ENCODE results near the gene RPAIN.

Gene RPAIN

GRCh38 chr17:5408186-5408585 is 11.8 kb upstream of the RPAIN start:
- no peak overlapping the region for H3K9ac ChIP-seq (ENCODE audit: low read length)
- no peaks in the 10 kb centered on the region for H3K4me1 ChIP-seq (ENCODE audit: insufficient read depth, low read length)
- H3K9me3 ChIP-seq (ENCODE audit: low read length), result no peaks in the 10 kb centered on the region
- H3K27me3 ChIP-seq (ENCODE audit: control insufficient read depth in 1 of 2, insufficient read depth in 2 of 2, low read length in 2 of 2), result no peaks in the 10 kb centered on the region
- H3K36me3 ChIP-seq (ENCODE audit: insufficient read depth, low read length), result peaks cover 79% of the 10 kb centered on the region
- H3K27ac ChIP-seq (ENCODE audit: low read depth, low read length), result no peak overlapping the region
- H3K4me3 ChIP-seq (ENCODE audit: low read depth in 1 of 2, low read length in 2 of 2), result no peak overlapping the region

DNA sequence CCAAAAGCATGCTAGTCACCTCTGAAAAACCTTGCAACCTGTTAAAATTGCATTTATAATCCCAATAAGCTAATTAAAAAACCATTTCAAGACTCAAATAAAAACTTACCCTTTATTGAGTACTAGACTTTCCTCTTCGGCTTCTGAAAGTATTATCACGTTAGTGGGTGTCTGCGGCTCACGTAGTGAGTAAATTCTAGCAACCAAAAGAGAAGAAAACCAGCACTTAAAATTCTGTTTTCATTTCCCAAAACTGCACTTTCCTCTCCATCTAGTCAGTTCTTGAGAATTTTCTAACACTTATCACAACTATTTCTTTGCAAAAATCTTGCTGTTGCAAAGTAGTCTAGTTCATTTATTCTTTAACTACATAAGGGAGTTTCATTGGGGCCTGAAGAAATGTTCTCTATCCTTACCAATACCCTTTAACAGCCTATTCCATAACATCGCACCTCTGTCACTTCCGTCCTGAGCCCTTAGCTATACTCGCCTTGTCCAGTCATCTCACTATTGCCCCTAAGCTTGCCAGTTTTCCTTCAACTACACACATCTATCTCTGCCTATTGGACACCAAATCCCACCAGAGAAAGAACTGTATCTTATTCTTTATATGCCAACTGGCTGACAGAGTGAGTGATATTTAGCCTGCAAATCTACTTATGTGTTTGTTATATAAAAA is 9.2 kb upstream of the RPAIN start:
- Histone ChIP-seq H3K27ac (ENCODE audit: low read depth, low read length) (no peak overlapping the region), H3K27me3 (ENCODE audit: control insufficient read depth in 1 of 2, insufficient read depth in 2 of 2, low read length in 2 of 2) (no peaks in the 10 kb centered on the region), H3K9ac (ENCODE audit: low read length) (no peak overlapping the region), H3K4me3 (ENCODE audit: low read depth in 1 of 2, low read length in 2 of 2) (no peak overlapping the region), H3K36me3 (ENCODE audit: insufficient read depth, low read length) (peaks cover 67% of the 10 kb centered on the region), H3K9me3 (ENCODE audit: low read length) (no peaks in the 10 kb centered on the region), H3K4me1 (ENCODE audit: insufficient read depth, low read length) (no peaks in the 10 kb centered on the region)

DNA sequence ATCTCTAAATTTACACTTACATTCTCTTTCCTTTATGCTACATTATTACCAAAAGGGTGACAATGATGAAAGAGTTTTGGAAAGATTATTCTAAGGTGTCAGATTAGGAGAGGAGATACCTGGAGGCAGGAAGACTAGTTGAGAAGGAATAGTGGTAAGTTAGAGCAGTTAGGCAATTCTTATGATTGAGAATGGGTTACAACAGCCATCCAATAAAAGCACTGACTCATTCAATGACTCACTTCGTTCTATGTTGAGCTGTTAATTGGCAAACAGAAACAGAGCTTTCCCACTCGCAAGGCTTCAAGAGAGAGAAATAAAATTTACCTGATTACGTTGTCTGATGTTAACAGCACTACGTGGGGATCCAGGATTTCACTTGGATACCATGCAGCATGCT is 6.3 kb upstream of the RPAIN start:
- Histone ChIP-seq H3K9ac (ENCODE audit: low read length) (no peak overlapping the region), H3K36me3 (ENCODE audit: insufficient read depth, low read length) (peaks cover 41% of the 10 kb centered on the region), H3K9me3 (ENCODE audit: low read length) (no peaks in the 10 kb centered on the region), H3K4me3 (ENCODE audit: low read depth in 1 of 2, low read length in 2 of 2) (no peak overlapping the region), H3K27me3 (ENCODE audit: control insufficient read depth in 1 of 2, insufficient read depth in 2 of 2, low read length in 2 of 2) (no peaks in the 10 kb centered on the region), H3K27ac (ENCODE audit: low read depth, low read length) (no peak overlapping the region), H3K4me1 (ENCODE audit: insufficient read depth, low read length) (peaks cover 6% of the 10 kb centered on the region)

DNA sequence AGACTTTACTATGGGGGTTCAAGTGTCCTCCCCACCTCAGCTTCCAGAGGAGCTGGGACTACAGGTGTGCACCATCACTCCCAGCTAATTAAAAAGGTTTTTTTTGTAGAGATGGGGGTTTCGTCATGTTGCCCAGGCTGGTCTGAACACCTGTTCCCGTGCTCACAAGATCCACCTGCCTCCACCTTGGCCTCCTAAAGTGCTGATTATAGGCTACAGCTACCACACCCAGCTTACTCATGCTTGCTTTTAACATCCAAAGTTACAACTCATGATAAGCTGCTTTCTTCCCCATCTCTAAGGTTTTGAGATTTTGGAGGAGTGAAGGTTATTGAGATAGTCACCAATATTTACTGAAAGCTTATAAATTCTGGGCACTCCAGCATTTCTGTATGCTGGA is 3.1 kb upstream of the RPAIN start:
- Histone ChIP-seq H3K4me1 (ENCODE audit: insufficient read depth, low read length) (peaks cover 13% of the 10 kb centered on the region), H3K9me3 (ENCODE audit: low read length) (no peaks in the 10 kb centered on the region), H3K27ac (ENCODE audit: low read depth, low read length) (no peak overlapping the region), H3K9ac (ENCODE audit: low read length) (no peak overlapping the region), H3K27me3 (ENCODE audit: control insufficient read depth in 1 of 2, insufficient read depth in 2 of 2, low read length in 2 of 2) (no peaks in the 10 kb centered on the region), H3K4me3 (ENCODE audit: low read depth in 1 of 2, low read length in 2 of 2) (no peak overlapping the region), H3K36me3 (ENCODE audit: insufficient read depth, low read length) (peaks cover 29% of the 10 kb centered on the region)

- Histone ChIP-seq H3K4me1 (ENCODE audit: insufficient read depth, low read length) (peaks cover 13% of the 10 kb centered on the region), H3K36me3 (ENCODE audit: insufficient read depth, low read length) (peaks cover 27% of the 10 kb centered on the region), H3K27ac (ENCODE audit: low read depth, low read length) (peak overlapping the region; percentile 68), H3K9me3 (ENCODE audit: low read length) (no peaks in the 10 kb centered on the region), H3K27me3 (ENCODE audit: control insufficient read depth in 1 of 2, insufficient read depth in 2 of 2, low read length in 2 of 2) (no peaks in the 10 kb centered on the region), H3K9ac (ENCODE audit: low read length) (peak overlapping the region; percentile 29), H3K4me3 (ENCODE audit: low read depth in 1 of 2, low read length in 2 of 2) (peak overlapping the region; percentile 76 to 81)
Measured at GRCh38 chr17:5418858-5419355, 1.1 kb upstream of the RPAIN start.

DNA sequence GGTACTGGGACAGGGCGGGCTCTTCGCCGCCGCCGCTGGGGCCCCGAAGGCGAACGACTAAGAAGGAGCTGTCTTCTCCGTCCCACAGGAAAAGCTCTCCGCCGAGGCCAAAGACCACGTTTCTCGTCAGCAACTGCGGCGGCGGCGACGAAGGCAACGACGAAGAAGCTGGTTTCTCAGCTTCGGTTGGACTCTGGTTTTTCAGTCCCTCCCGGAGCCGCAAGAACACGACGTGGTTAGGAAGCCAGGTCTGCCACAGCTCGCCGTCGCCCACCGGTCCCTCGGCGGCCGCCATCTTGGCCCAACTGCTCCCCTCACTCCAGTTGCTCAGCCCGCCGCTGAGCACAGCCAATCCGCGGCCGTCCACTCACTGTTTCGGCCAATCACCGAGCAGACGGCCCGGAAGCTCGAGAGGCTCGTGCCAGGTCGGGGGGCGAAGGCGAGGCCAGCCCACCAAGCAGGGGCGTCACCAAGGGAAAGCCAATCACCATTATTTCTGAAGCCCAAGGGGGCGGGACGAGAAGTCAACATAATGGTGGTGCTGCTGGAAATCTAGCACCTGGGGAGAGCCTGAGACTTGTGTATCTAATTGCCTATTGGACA is 525 bp upstream of the RPAIN start, which contains the start of gene NUP88:
TSS of gene NUP88 (minus strand) at position 307 of the 603 bp plus-strand sequence. CDS start at position 295, 12 bp downstream.
- Histone ChIP-seq H3K36me3 (ENCODE audit: insufficient read depth, low read length) (peaks cover 33% of the 10 kb centered on the region), H3K9ac (ENCODE audit: low read length) (peak within 1 kb of the TSS; percentile 75), H3K4me3 (ENCODE audit: low read depth in 1 of 2, low read length in 2 of 2) (peak within 1 kb of the TSS; percentile 76 to 81), H3K4me1 (ENCODE audit: insufficient read depth, low read length) (peaks cover 13% of the 10 kb centered on the region), H3K9me3 (ENCODE audit: low read length) (no peaks in the 10 kb centered on the region), H3K27me3 (ENCODE audit: control insufficient read depth in 1 of 2, insufficient read depth in 2 of 2, low read length in 2 of 2) (no peaks in the 10 kb centered on the region), H3K27ac (ENCODE audit: low read depth, low read length) (peak within 1 kb of the TSS; percentile 73)

DNA sequence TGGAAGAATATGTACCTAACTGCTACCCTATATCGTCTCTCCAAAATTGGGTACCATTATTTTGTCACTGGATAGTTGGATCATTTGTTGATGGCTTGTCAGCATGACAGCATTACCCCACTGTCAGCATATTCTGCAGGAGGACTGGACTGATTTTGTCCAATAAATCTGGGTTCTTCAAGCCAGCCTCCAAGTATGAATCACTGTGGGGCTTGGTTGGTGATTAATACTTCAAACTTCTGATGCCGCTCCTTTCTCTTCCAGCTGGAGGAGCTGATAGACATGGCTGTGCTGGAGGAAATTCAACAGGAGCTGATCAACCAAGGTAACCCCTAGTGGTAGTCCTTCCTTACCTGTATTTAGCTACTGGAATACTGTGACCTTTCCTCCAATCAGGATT is 2.5 kb downstream of the RPAIN start:
- Histone ChIP-seq H3K9ac (ENCODE audit: low read length) (no peak overlapping the region), H3K9me3 (ENCODE audit: low read length) (no peaks in the 10 kb centered on the region), H3K4me3 (ENCODE audit: low read depth in 1 of 2, low read length in 2 of 2) (no peak overlapping the region), H3K27ac (ENCODE audit: low read depth, low read length) (no peak overlapping the region), H3K27me3 (ENCODE audit: control insufficient read depth in 1 of 2, insufficient read depth in 2 of 2, low read length in 2 of 2) (no peaks in the 10 kb centered on the region), H3K36me3 (ENCODE audit: insufficient read depth, low read length) (peaks cover 57% of the 10 kb centered on the region), H3K4me1 (ENCODE audit: insufficient read depth, low read length) (peaks cover 13% of the 10 kb centered on the region)

DNA sequence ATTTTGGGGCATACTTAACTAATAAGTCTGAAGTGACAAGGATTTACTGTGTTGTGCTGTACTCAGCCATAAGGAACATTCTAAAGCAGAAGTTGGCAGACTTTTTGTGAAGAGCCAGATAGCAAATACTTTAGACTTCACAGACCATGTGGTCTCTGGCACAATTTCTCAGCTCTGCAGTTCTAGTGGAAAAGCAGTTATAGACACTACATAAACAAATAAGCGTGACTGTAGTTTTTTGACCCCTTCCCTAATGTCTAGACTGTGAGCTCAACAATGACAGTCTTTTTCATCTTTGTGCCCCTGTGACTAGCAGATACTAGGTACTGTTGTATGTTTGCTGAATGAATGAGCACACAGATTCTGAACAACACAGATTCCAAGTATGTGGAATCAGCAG is 4.9 kb downstream of the RPAIN start:
- Histone ChIP-seq H3K36me3 (ENCODE audit: insufficient read depth, low read length) (peaks cover 79% of the 10 kb centered on the region), H3K9me3 (ENCODE audit: low read length) (no peaks in the 10 kb centered on the region), H3K27ac (ENCODE audit: low read depth, low read length) (no peak overlapping the region), H3K4me3 (ENCODE audit: low read depth in 1 of 2, low read length in 2 of 2) (no peak overlapping the region), H3K9ac (ENCODE audit: low read length) (no peak overlapping the region), H3K4me1 (ENCODE audit: insufficient read depth, low read length) (peaks cover 6% of the 10 kb centered on the region), H3K27me3 (ENCODE audit: control insufficient read depth in 1 of 2, insufficient read depth in 2 of 2, low read length in 2 of 2) (no peaks in the 10 kb centered on the region)

GRCh38 chr17:5425826-5426225 is 5.8 kb downstream of the RPAIN start:
- Histone ChIP-seq H3K4me3 (ENCODE audit: low read depth in 1 of 2, low read length in 2 of 2) (no peak overlapping the region), H3K36me3 (ENCODE audit: insufficient read depth, low read length) (peaks cover 84% of the 10 kb centered on the region), H3K27me3 (ENCODE audit: control insufficient read depth in 1 of 2, insufficient read depth in 2 of 2, low read length in 2 of 2) (no peaks in the 10 kb centered on the region), H3K9me3 (ENCODE audit: low read length) (no peaks in the 10 kb centered on the region), H3K27ac (ENCODE audit: low read depth, low read length) (no peak overlapping the region), H3K4me1 (ENCODE audit: insufficient read depth, low read length) (peaks cover 3% of the 10 kb centered on the region), H3K9ac (ENCODE audit: low read length) (no peak overlapping the region)

DNA sequence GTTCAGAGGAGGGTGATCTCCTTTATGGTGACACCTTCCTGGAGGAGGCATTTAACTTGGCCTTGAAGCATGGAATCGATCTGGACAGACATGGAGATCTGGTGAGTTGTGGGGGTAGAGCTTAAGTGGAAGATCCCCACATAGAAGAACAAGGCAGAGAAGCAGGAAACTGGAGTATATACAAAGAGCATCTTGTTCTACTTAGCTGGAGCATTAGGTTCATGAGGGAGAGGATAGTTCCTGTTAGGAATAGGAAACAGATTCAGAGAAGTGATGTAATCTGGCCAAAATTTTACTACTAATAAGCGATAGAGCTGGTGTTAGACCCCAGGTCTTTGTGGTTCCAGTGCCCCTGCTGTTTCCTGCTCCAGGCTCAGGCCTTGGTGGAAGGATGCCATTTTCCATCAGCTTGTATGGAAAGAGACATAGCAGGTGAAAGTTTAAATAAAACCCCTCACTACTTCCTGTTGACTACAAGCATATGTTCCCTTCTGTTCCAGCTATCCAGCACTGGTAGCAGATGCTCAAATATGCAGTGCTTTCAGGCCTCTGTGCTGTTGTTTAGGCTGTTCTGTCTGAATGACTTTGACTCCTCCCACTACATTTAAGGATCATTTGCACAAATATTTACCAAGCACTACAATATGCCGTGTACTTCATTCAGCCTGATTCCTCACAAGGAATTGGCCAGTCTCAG is 9.4 kb downstream of the RPAIN start:
- Histone ChIP-seq H3K27ac (ENCODE audit: low read depth, low read length) (no peak overlapping the region), H3K9ac (ENCODE audit: low read length) (no peak overlapping the region), H3K36me3 (ENCODE audit: insufficient read depth, low read length) (peaks cover 91% of the 10 kb centered on the region), H3K4me3 (ENCODE audit: low read depth in 1 of 2, low read length in 2 of 2) (no peak overlapping the region), H3K27me3 (ENCODE audit: control insufficient read depth in 1 of 2, insufficient read depth in 2 of 2, low read length in 2 of 2) (no peaks in the 10 kb centered on the region), H3K9me3 (ENCODE audit: low read length) (no peaks in the 10 kb centered on the region), H3K4me1 (ENCODE audit: insufficient read depth, low read length) (no peaks in the 10 kb centered on the region)

DNA sequence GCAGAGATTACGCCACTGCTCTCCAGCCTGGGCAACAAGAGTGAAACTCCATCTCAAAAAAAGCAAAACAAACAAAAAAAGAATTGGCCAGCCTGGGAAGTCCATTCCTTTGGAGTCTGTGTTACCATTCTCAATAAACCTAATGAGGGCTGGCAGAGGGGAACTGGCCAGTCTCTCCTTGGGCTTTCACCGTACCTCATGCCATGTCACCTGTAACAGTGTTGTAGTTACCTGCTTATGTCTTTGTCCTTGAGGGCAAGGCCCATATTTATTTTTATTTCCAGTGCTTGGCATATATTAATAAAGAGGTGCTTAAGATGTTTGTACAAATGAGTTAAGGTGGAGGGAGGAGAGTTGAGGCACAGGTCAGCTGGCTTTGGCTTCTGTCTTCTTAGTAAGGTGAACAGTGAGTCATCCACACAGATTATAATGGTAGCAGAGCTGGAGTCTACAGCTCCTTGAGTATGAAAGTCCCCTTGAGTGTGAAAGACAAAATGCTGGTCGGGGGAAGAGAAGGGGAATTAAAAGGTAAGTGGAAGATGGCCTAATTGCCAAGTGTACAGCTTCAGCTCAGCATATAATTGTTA is 10.5 kb downstream of the RPAIN start:
- H3K4me3 ChIP-seq (ENCODE audit: low read depth in 1 of 2, low read length in 2 of 2), result no peak overlapping the region
- no peaks in the 10 kb centered on the region for H3K9me3 ChIP-seq (ENCODE audit: low read length)
- H3K9ac ChIP-seq (ENCODE audit: low read length), result no peak overlapping the region
- no peaks in the 10 kb centered on the region for H3K4me1 ChIP-seq (ENCODE audit: insufficient read depth, low read length)
- H3K36me3 ChIP-seq (ENCODE audit: insufficient read depth, low read length), result peaks cover 89% of the 10 kb centered on the region
- no peak overlapping the region for H3K27ac ChIP-seq (ENCODE audit: low read depth, low read length)
- no peaks in the 10 kb centered on the region for H3K27me3 ChIP-seq (ENCODE audit: control insufficient read depth in 1 of 2, insufficient read depth in 2 of 2, low read length in 2 of 2)
